GM21381 (cell line): ENCODE measurements around the gene PSMD7.
"Not testable (repeated sequence)": the region's sequence is repeated elsewhere in the genome, so short reads cannot be mapped to it uniquely, and the experiment has no call there.

Experiments used
- ATAC-seq: cut with Tn5 transposase; IDR thresholded peaks from one replicate; pipeline ENCODE4 v1.9.1; 2021; ENCODE audit warnings: mild to moderate bottlenecking, moderate library complexity; ENCODE audit not compliant: unreplicated experiment

Gene PSMD7

DNA sequence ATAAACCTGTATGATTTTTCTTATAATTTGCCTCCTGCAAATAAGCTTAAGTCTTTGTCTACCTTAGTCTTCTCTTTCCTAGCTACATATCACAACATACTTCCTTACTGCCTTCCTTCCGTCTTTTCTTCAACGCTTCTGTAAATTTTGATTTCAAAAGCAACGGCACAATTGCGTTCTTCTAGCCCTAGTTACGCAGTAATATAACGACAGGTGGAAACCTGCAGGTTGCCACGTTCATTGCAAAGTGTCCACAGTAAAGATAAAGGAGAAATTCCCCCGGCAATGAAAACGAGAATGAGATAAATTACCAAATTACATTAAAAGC, 546 bp upstream of the PSMD7 start:
- peak; percentile 12 for ATAC-seq

DNA sequence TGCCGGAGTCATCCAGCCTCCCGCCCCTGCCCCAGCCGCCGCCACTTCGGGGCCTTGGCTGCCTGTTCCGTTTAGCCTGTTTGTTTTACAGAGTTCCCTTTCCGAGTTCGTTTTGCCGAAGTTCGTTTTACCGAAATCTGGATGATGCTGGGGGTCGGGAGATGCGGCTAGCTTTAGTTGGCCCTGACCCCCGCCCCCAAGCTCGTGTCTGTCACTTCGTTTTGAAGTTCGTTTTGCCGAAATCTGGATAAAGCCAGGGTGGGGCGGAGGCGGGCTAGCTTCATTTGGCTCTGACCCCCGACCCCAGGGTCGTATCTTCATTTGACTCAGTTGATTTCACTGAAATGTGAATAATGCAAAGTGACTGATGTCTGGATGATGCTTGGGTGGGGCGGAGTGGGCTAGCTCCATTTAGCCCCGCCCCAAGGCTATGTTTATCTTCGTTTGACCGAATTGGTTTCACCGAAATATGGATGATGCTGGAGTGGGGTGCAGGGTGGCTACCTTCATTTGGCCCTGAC, 591 bp downstream of the PSMD7 start:
- peak; percentile 23 for ATAC-seq

DNA sequence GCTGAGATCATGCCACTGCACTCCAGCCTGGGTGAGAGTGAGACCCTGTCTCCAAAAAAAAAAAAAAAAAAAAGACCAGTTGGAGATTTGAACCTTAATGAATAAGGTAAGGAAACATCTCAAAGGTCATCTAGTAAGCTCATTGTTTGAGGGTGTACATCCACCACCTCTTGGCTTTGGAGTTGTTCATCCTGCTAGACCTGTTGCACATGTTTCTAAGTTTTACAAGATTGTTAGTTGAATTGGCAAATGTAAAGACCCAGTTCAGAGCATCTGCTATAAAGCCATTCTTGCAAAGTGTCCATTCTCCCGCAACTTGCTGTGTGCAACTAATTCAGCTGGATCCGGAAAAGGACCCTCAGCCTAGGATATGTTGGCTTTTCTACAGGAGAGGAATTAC, 1.5 kb downstream of the PSMD7 start:
- no peak for ATAC-seq

DNA sequence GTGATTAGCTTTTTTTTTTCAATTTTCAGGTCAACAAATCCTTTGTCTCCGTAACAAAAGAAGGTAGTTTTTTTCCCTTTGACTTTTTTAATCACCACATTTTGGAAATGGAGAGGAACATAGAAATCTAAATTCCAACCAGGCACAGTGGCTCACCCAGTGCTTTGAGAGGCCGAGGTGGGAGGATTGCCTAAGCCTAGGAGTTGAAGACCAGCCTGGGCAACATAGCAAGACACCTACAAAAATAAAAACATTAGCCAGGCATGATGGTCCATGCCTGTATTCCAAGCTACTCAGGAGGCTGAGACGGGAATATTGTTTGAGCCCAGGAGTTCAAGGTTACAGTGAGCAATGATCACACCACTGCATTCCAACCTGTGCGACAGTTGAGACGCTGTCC, 5.7 kb downstream of the PSMD7 start:
- no peak for ATAC-seq

DNA sequence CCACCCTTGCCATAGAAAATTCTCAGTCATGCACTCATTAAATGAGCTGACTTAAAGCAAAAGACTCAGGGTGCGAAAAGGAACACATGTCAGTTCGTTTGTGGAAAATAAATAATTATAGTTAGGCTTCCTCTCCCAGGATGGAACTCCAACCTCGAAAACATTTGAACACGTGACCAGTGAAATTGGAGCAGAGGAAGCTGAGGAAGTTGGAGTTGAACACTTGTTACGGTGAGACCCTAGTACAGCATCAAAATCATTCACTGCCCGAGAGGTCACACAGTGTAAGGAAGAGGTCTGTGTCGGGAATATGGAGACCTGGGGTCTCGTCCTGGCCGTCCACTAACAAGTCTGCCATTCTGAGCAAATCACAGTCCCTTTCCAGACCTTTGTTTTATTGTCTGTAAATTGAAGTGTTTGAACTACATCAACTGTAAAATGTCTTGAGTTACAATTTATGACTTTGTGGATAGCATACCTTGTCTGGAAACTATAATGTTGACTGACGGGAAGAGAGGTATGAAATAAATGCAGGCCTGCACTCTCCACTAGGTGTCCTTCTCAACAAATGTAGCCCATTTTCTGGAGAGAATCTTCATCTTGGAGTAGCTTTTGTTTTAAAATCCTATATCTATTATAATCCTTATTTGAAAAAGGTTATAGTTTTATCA, 7.7 kb downstream of the PSMD7 start:
- no peak for ATAC-seq

DNA sequence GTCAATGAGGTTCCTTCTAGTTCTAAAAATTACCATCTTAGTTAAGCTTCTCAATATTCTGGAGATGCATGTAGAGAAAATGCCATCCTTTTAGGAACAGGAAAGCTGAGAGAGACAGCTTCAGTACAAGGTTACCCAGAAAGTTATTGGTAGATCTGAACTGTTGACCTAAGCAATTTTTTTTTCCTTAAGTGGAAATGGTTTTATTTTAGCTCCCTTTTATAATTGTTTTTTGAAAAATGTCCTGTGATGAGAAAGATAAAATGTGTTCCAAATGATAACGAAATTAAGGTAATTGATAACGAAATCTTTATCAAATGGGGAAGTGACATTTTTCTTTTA, 8.2 kb downstream of the PSMD7 start:
- ATAC-seq = no peak

DNA sequence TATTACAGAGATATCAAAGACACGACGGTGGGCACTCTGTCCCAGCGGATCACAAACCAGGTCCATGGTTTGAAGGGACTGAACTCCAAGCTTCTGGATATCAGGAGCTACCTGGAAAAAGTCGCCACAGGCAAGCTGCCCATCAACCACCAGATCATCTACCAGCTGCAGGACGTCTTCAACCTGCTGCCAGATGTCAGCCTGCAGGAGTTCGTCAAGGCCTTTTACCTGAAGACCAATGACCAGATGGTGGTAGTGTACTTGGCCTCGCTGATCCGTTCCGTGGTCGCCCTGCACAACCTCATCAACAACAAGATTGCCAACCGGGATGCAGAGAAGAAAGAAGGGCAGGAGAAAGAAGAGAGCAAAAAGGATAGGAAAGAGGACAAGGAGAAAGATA, 8.7 kb downstream of the PSMD7 start:
- ATAC-seq = no peak

DNA sequence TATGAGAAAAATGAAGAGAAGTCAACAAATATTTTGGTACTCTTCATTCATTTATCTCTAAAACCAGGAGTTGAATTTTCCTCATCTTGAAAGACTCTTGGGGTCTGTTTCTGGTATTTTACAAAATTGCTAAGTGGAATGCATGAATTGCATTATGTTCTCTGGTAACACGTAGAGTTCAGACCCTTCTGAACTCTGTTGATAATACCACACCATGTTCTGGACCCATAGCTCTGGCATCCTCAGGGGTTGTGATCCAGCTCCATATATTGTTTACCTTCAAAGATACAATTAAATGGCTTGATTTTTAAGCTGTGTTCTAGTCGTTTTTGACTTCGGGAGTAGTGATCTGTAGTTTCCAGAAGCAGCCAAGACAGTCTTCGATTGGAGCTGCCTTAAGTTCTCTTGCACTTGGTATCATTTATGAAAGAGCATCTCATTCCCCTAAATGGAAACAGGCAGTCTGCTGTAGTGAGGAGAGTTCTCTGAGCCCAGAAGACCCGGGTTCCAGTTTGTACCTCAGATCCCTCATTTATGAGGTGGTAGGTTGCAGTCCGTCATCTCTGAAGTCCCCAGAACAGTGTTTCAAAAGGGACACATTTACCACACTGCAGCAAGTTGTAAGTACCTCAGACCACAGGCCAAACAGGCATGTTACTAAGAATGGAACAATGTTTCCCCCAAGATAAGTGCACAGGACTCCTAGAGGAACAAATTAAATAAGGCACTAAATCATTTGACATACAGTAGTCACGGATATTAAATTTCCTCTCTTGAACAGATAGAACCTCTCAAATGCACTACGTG, 9.6 kb downstream of the PSMD7 start:
- ATAC-seq = no peak

DNA sequence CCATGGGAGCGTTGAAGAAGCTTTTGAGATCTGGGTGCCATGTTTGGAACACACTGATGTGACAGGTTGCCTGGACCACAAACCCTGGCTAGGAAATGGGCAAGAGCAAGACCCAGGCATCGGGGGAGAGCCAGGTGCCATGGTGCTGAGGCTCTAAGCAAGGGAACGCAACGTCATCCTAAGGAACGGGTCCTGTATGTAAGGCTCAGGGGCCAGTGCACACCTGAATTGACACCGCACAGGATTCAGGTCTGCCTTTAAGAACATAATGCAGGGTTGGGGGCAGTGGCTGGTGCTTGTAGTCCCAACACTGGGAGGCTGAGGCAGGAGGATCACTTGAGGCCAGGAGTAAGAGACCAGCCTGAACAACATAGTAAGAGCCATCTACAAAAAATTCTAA, 10.8 kb downstream of the PSMD7 start:
- no peak for ATAC-seq

DNA sequence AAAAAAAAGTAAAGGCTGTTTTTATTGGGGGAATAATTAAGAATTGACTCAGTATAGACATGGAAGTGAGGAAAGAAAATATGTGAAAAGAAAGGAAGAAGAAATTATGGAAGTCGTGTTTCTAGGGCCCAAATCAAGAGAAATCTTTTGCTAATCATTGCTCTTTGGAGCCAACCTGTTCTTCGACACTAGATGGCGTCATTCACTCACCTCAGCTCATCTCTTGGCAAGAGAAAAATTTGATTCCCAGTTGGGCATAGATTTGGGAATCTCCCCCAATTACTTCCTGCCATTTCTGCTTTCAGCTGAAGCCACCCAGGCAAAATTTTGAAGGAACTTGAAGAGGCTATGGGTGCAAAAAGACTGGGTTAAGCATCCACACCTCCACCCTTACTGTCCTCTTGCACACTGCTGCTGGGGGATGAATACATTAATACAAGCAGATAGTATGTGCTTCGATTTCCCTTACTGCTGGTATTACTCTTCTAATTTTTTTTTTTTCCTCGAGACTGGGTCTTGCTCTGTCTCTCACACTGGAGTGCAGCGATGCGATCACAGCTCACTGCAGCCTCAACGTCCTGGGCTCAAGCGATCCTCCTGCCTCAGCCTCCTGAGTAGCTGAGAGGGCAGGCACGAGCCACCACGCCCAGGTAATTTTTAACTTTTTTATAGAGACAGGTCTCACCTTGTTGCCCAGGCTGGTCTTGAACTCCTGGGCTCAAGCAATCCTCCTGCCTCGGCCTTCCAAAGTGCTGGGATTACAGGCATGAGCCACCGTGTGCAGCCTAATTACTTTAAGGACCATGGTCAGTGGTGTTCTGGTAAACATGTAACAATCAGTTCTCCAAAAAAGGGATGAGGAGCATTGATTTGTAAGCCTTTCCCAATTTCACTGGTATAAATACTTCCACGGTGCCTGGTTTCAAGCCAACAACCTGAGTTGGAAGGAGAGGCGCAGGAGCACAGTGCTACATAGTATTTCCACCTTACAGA, 13.5 kb downstream of the PSMD7 start:
- ATAC-seq = no peak

DNA sequence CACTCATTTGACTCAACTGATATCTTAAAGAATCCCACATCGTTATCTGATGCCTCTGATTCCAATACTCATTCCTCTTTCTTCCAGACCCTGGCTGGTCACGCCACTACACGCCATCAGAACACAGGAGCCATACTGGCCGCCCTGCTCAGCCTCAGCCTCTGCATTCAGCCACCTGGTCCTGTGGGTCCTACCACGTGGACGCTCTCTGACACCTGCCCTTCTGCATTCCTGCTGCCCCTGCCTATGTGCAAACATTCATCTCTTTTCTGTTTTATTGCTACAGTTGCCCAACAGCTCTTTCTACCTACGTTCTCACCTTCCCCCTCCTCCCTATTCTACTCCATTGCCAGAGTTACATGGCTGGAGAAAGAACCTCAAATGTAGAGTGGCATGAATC, 18.4 kb downstream of the PSMD7 start:
- no peak for ATAC-seq

DNA sequence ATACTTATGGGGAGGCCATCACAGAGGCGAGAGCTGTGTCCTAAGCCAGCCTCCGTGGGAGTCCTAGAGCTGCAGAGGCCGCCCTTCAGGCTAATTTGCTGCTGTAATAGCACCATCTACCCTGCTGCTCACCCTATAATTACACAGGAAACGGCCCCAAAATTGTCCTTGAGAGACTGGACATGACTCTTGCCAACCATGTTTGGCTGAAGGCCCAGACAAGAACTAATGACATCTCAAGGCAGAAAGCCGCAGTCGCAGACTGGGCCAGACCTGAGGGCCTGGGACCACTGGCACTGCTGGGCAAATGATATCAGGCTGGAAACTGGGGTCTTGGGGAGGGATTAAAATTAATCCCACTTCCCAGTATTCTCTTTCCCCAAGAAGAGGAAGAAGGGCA, 24.1 kb downstream of the PSMD7 start:
- no peak for ATAC-seq

DNA sequence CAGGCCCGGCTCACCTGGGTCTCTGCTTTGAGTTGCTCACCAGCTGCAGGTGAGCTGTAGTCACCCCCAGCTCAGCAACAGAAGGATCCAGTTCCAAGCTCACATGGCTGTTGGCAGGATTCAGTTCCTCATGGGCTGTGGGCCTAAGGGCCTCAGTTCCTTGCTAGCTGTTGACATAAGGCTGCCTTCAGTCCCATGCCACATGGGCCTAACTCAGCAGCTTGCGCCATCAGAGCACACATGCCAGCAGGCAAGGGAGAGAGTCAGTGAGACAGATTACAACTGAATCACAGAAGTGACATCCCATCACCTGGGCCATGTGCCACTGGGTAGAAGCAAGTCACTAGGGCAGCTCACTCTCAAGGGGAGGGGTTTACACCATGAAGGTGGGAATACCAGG, 24.7 kb downstream of the PSMD7 start:
- ATAC-seq = no peak

DNA sequence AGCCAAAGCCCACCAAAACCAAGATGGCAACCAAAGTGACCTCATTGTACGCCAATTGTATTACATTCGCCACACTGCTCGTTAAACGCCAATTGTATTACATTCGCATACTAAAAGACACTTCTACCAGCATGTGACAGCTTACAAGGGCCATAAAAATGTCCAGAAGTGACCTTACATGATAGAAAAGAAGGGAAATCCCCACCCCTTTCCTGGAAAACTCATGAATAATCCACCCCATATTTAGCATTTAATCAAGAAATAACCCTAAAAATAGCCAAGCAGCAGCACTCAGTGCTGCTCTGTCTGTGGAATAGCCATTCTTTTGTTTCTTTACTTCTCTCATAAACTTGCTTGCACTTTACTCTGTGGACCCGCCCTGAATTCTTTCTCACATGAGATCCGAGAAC, 25.7 kb downstream of the PSMD7 start:
- no peak for ATAC-seq

DNA sequence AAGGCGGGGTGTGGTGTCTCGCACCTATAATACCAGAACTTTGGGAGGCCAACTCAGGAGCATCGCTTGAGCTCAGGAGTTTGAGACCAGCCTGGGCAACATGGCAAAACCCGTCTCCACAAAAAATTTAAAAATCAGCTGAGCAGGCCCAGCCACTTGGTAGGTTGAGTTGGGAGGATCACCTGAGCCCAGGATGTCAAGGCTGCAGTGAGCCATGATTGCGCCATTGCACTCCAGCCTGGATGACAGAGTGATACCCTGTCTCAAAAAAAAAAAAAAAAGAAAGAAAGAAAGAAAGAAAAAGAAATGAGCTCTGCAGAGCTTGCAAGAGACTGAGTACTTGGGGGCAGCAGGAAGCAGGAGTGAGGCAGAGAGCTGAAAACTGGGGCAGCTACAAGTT, 28.2 kb downstream of the PSMD7 start:
- ATAC-seq = not testable (repeated sequence)

DNA sequence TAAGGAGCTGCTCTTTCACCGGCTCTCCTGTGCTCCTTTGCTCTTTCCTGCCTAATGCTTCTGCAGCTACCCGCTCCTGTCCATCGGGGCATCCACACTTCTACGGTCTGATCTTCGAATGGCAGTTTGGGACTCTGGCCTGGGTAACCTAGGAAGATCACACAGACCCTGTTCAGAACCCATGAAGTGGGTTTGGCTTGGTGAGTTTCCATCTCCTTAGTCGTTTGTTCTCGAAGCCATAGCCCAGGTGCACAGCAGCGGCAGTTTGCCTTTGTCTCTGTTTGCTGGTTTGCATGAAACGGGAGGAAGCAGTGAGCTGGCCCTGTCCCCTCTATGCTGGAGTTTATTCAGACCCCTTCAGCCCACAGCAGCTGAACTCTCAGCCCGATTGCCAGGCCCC, 29.0 kb downstream of the PSMD7 start:
- ATAC-seq = no peak

DNA sequence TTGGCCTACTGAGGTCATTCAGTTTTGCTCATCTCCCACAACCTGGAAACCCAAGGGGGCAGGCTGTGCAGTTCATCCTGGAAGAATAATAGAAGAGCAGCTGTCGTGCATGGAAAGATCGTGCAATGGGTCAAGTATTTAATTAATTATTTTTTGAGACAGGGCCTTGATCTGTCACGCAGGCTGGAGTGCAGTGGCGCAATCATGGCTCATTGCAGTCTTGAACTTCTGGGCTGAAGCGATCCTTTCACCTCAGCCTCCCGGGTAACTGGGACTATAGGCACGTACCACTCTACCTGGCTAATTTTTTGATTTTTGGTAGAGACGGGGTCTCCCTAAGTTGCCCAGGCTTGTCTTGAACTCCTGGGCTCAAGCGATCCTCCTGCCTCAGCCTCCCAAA, 31.7 kb downstream of the PSMD7 start:
- not testable (repeated sequence) for ATAC-seq

DNA sequence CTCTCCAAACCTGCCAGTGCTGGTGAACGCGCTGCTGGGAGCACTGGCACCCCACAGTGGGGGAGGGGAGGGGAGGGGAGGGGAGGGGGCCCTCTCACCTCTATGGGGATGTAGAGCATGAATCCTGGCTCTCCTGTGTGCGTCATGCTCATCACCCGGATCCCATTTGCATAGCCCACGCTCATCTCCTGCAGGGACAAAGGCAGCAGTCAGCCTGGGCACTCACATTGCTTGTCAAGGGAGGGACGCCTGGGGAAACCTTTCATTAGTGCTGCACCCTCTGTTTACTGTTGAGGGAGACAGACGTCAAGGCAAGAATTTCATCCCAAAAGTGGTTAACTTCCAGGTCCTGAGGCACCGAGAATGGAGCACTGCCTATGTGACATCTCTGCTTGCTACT, 35.9 kb downstream of the PSMD7 start:
- ATAC-seq = not testable (repeated sequence)

DNA sequence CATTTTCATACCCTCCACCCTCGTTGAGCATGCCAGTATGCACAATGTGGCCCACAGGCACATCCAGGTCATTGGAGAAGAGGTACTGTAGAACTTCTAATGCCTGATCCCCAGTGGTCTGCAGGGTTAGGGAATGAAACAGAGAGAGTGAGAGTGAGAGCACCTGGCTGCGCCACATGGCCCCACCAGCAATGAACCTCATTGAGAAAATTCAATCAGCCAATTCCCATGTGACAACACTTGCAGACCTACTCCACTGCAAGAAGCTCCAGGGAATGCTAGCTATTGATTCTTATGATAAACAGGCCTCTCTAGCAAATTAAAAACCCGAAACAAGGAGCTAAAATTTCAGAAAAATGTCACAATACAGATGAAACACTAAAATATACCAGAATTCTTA, 40.9 kb downstream of the PSMD7 start:
- not testable (repeated sequence) for ATAC-seq

DNA sequence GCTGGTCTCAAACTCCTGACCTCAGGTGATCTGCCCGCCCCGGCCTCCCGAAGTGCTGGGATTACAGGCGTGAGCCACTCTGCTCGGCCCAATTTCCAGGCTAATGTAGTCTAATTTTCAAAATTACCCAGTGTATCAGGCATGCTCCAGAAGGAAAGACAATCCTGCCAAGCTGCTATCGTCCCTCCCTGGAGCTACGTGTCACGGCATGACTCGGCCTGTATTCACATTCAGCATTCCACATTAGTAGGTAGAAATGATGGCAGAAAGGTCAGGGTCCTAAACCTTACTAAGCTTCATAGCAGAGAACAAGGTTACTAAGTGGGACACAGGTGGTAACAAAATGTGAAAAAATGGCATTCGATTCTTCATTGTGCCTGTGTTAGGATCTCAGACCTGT, 42.6 kb downstream of the PSMD7 start:
- ATAC-seq = not testable (repeated sequence)

DNA sequence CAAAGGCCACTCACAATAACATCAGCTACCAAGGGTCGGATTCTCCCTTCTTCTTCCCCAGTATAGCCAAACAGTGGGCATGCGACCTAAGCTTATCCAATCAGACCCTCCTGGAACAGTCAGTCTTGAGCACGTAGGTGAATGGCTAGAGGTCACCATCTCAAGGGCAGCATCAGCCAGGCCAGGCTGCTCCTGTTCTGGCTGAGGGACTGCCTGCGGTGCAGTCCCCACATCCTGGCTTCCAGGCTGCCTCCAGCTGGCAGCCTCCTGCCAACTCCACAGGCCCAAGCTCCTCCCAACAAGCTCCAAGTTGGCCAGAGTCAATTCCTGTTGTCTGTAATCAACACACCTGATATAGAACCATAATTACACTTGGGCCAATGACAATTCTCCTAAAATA, 56.4 kb downstream of the PSMD7 start:
- not testable (repeated sequence) for ATAC-seq
